GM12875 (cell line): Measurements from ENCODE around the gene CRISP2.
"Not testable (repeated sequence)": the region's sequence is repeated elsewhere in the genome, so short reads cannot be mapped to it uniquely, and the experiment has no call there.

Experiments
- H3K4me3 ChIP-seq: one replicate; pipeline ENCODE4 v1.5.1; 2011; ENCODE audit warnings: low read depth, low read length, control low read depth
- TF ChIP-seq, protein P1 (sequence below): IDR thresholded peaks from 2 replicates; pipeline ENCODE4 v1.5.1; 2011; ENCODE audit warnings: low read depth, mild to moderate bottlenecking, control low read depth, inconsistent platforms, low read length, moderate library complexity, borderline replicate concordance; ENCODE audit not compliant: insufficient read depth

Gene CRISP2

DNA sequence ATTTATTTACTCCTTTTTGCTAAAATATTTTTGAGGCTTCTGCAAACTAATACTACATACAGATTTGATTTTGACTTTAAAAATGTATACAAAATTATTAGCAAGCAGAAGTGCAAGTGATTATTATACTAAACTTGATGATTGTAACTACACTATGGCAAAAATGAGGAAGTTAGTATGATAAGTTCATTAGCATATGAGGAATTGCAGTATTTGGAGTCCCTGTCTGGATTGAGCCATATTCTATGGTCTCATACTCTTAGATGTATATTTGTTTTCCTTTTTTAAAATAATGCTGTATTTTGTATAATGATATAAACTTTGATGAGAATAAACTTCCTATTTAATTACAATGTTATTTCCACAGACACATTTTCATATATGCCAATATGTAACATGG, 16.9 kb upstream of the CRISP2 start:
- H3K4me3 ChIP-seq: no peak overlapping the region
- TF ChIP-seq, protein P1, sequence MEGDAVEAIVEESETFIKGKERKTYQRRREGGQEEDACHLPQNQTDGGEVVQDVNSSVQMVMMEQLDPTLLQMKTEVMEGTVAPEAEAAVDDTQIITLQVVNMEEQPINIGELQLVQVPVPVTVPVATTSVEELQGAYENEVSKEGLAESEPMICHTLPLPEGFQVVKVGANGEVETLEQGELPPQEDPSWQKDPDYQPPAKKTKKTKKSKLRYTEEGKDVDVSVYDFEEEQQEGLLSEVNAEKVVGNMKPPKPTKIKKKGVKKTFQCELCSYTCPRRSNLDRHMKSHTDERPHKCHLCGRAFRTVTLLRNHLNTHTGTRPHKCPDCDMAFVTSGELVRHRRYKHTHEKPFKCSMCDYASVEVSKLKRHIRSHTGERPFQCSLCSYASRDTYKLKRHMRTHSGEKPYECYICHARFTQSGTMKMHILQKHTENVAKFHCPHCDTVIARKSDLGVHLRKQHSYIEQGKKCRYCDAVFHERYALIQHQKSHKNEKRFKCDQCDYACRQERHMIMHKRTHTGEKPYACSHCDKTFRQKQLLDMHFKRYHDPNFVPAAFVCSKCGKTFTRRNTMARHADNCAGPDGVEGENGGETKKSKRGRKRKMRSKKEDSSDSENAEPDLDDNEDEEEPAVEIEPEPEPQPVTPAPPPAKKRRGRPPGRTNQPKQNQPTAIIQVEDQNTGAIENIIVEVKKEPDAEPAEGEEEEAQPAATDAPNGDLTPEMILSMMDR: no peak

DNA sequence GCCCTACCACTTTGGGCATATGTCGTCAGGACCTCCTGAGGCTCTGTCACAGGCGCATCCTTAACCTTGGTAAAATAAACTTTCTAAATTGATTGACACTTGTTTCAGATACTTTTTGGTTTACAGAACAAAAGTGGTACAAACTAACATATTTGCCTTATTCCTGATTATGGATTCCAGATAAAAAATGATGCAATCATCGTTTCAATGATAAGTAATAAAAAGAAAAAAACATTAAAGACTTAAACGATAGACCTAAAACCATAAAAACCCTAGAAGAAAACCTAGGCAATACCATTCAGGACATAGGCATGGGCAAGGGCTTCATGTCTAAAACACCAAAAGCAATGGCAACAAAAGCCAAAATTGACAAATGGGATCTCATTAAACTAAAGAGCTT, 10.6 kb upstream of the CRISP2 start:
- not testable (repeated sequence) for H3K4me3 ChIP-seq

DNA sequence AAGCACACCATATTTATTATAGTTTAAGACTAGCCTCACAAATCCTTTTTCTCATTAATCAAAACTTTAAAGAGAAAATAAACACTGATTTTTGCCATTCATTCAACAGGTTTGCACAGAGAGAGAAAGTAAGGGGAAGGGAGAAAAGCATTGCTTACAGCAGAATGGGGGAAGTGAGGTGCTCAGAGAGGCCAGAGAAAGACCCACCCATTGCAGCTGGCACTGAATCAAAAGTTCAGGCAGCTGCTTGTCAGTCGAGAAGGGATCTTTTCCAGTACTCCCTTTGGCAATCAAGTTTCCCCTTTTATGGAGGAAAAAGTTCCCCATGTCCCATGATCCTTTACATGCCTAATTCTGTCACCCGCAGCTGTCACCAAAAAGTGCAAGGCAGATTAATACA, 8.0 kb upstream of the CRISP2 start:
- no peak overlapping the region for H3K4me3 ChIP-seq
- TF ChIP-seq, protein P1: no peak

DNA sequence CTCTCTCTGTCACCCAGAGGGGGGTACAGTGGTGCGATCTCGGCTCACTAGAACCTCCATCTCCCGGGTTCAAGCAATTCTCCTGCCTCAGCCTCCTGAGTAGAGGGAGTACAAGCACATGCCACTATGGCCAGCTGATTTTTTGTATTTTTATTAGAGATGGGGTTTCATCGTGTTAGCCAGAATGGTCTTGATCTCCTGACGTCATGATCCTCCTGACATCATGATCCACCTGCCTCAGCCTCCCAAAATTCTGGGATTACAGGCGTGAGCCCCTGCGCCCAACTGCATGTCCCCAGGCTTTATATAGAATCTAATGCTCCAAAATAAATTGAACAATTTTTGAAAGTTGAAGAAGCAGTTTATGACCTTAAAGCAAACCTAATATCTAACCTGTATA, 7.0 kb upstream of the CRISP2 start:
- TF ChIP-seq, protein P1: no peak

DNA sequence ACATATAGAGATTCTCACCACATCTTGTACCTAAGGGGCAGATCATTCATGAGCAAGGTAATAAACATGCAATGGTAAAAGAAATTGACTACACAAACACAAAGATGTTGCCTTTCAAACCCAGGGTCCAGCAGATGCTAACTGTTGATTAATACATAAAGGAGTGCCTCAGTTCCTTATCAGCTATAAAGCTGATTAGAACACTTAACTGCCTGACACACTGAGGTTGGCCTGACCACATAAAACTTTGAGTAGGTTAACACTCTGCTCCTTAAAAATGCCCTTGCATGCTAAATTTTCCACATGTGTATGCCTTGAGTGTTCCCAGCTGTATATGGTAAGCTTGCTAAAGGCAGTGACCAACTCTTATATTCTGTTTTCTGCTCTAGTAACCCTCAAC, 14.9 kb downstream of the CRISP2 start:
- no peak overlapping the region for H3K4me3 ChIP-seq
- TF ChIP-seq, protein P1: no peak

More for the DNA sequence above, 7.0 kb upstream of the CRISP2 start:
- H3K4me3 ChIP-seq: no peak overlapping the region

DNA sequence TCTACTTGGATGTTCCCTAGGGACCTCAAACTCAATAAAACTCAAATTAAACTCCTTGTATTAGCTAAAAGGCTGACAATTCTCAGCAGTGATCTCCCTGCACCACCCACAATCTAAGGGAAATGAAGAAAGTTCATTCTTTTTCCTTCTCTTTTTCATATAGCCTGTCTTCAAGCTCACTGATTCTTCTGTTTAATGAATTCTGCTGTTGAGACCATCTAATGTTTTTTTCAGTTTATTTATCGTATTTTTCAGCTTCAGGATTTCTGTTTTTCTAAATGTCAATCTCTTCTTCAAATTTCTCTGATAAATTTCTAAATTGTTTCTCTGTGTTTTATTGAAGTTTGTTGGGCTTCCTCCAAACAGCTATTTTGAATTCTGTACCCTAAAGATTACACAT, 19.8 kb downstream of the CRISP2 start:
- TF ChIP-seq, protein P1: no peak

DNA sequence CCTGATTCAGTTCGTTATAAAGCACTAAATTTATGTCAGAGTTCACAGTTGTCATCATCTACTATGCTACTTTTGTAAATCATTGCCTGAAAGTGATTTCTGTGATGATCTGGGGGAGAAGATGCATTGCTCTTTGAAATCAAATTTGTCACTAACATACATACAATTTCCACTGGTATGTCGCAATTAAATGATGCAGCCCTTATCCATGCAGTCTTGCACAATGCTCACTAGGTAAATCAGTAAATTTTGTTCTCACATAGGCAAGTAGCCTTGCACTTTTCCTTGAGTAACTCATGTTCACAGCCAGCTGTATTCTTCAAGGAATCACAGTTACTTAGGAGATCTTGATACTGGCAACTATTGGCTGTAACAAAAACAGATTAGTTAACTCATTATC, 20.8 kb downstream of the CRISP2 start:
- TF ChIP-seq, protein P1: no peak

More for the DNA sequence above, 19.8 kb downstream of the CRISP2 start:
- H3K4me3 ChIP-seq: no peak overlapping the region

More for the DNA sequence above, 20.8 kb downstream of the CRISP2 start:
- H3K4me3 ChIP-seq: no peak overlapping the region
